Stimulated activated naive CD4-positive, alpha-beta T cell (primary cell): ENCODE results near the gene NQO2.
"Not testable (repeated sequence)": the region's sequence is repeated elsewhere in the genome, so short reads cannot be mapped to it uniquely, and the experiment has no call there.

Experiments
- DNase-seq, 6 experiments: peaks; one replicate each; lab custom pipeline; 2025; lab: John Stamatoyannopoulos, UW

NQO2 gene

DNA sequence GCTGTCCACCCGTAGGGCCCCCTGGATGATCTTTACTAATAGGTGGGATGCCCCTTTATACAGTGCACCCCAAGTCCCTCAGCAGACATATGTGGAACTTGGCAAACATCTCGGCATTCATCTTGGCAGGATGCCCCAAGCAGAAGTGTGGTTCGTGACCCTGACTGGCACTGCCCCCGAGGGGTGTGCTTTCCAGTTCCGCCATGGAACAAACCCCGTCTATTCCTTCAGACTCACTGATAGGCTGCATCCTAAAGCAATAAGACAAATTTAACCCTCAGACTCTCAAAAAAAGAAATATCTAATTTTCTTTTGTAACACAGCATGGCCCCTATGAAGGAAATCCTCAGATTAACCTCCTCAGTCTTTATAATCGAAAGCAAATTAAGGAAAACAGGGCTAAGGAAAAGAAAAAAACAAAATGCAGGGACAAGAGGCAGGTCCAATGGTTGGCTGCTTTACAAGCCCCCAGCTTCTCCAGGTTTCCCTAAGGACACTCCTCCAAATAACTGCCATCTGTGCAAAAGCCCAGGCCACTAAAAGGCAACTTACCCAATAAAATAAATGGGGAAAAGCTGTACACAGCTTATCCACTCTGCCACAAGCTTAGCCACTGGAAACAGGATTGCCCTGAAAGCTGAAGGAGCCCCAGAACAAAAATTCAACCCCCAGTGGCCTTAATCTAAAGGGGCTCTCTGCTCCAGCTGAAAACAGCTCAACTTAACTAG lies 38.1 kb downstream of the NQO2 start:
- no peak for DNase-seq

DNA sequence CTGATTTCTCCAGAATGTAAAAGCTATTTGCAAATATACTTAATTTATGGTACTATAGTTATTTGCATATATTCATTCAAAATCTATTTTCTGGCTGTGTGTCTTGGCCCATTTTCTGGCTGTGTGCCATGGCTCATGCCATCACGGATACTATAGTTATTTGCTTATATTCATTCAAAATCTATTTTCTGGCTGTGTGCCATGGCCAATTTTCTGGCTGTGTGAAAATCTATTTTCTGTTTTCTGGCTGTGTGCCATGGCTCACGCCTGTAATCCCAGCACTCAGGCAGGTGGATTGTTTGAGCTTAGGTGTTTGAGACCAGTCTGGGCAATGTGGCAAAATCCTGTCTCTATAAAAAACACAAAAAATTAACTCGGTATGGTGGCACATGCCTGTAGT lies 39.7 kb downstream of the NQO2 start:
- no peak for DNase-seq

DNA sequence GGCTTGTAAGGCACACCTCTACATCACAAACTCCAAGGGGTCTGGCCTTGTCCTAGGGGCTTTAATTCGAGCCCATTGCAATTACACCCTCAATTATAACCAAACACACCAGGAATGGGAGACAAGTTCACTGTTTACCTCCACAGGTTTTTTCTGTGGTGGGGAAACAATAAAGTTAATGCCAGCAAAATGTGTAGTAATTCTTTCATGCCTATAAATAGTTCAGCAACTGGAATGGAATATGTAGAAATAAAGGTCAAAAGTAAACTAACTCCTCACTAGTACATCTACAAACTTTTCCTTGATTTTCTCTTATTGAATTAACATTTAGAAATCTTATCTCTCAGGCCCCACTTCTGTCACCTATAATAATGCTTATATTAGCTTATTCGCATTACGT lies 41.5 kb downstream of the NQO2 start:
- DNase-seq = no peak

DNA sequence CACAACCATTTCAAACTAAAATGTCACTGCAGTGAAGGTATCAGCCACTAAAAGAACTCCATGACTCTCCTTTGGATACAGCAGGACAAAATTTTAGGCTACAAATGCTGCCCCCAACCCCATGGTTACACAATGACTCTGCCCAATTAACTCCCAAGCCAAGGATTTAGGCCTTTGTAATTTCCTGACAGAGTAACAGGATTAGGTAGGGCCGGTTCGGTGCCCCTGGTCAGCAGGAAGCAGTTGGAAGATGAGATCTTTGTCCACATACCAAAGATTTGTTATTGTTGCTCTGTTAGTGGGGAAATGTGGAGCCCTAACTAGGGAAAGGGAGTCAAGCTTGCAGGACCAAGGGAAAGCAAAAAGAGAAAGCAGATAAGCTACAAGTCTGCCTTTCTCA lies 41.9 kb downstream of the NQO2 start:
- no peak for DNase-seq

DNA sequence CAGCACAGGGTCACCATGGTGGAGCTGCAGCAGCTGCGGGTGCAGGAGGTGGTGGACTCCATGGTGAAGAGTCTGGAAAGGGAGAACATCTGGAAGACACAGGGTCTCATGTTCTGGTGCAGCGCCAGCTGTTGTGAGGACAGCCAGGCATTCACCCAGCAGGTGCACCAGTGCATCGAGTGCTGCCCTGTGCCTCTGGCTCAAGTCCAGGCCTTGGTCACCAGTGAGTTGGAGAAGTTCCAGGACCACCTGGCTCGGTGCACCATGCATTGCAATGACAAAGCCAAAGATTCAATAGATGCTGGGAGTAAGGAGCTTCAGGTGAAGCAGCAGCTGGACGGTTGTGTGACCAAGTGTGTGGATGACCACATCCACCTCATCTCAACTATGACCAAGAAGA lies 45.7 kb downstream of the NQO2 start:
- no peak for DNase-seq

DNA sequence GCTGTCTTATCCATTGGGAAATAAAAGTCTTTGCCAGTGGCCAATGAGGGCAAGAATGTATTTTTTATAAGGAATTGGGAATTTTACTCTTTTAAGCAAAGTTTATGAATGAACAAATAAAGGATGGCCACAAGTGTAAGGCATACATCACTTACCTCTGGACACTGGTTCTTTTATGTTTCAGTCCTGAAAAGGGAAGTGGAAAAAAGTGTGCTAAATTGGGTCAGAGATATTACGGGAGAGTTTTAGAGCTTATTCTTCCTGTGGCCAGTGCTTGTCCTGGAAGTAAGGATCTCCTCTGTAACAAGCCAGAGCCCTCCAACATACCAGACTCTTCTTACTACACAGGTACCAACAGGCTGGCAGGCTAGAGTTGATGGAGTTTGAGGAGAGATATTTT lies 46.1 kb downstream of the NQO2 start:
- DNase-seq = no peak

DNA sequence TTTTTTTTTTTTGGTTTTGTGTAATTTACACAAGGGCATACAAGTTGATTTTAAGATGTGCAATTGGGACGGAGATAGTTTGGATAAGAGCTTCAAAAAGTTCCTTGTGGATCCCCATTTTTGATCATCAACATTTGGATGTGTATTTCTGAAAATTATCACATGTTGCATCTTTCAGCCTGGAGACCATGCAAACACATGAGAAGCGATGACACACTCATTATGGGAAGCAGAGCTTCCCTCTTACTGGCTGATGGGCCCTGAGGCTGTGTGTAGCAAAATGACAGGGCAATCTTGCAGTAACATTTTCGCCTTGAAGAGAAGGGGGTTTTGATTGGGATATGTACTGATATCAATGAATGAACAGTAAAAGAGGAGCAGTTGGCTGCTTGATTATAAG lies 46.6 kb downstream of the NQO2 start:
- DNase-seq = no peak

DNA sequence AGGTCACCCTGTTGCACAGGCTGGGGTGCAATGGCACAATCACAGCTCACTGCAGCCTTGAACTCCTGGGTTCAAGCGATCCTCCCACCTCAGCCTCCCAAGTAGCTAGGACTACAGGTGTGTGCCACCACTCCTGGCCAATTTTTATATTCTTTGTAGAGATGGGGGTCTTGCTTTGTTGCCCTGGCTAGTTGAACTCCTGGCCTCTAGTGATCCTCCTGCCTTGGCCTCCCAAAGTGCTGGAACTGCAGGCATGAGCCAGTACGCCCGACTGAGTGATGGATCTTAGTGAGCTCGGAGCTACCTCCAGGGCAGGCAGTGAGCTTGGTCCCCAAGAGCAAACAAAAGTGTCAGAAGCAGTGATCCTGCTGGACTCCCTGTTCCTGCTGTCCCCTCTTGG lies 48.3 kb downstream of the NQO2 start:
- DNase-seq = not testable (repeated sequence)

DNA sequence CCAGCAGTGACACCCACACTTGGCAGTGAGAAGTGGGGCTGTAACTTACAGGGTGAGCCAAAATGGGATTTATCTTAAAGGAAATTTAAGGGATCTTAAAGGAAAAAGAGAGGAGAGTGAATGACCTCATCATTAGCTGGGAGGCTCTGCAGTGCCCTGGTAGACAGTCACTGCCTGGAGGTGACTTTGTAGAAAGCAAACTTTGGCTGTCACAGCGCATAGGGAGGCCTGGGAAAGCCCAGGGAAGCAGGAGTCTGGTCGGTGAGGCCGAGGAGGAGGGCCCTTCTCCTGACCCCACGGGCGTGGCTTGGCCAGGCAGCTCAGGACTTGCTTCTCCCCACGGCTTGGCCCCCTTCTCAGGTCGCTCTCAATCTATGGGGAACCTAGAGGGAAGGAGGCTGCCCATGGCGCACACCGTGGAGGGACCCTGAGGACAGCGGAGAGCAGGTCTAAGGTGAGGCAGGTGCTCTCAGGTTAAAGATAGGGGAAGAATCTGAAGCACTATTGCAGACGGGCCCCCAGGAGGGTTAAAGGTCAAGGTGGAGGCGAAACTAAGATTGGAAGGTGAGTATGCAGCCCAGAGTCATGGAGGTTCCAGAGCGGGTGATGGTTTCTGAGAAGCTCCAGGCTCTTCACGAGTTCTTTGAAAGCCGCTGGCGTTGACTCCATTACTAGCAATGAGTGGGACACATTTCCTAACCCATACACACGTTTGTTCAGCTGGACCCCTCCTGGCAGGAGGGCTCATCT lies 53.0 kb downstream of the NQO2 start:
- DNase-seq = no peak

DNA sequence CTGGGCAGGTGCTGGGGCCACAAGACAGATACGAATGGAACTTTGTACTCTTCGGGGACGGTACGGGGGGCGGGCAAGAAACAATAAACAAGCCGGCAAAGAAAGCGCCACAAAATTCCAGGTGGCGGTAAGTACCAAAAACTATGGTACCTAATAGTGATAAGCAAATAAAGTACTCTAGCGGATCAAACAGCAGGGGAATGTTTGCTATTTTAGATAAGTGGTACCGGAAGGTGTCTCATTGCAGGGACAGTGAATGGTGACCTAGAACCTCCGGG lies 53.5 kb downstream of the NQO2 start:
- DNase-seq = no peak

DNA sequence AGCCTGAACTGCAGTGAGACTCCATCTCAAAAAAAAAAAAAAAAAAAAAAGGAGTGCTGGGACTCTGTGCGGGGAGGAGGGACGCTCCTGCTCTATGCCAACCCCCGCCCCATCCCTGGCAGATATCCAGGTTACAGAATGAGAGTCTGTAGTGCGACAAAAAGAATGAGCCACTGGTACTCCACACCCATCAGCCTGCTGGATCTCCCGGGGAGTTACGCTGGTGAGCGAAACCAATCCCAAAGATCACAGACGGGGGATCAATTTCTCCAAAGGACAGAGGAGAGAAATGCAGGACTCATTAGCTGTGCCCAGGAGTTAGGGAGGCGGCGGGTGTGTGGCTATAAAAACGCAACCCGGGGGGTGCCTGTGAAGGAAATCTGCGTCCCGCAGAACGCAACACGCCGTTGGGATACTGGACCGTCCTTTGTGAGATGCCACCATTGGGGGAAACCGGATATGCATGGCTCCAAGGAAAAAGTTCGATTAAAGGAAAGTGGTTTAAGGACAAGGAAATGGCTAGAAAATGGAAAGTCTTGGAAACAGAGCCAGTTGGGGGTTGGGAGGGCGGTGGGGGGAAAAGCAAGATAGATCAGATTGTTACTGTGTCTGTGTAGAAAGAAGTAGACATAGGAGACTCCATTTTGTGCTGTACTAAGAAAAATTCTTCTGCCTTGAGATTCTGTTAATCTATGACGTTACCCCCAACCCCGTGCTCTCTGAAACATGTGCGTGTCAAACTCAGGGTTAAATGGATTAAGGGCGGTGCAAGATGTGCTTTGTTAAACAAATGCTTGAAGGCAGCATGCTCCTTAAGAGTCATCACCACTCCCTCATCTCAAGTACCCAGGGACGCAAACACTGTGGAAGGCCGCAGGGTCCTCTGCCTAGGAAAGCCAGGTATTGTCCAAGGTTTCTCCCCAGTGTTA lies 54.8 kb downstream of the NQO2 start:
- DNase-seq = not testable (repeated sequence)

DNA sequence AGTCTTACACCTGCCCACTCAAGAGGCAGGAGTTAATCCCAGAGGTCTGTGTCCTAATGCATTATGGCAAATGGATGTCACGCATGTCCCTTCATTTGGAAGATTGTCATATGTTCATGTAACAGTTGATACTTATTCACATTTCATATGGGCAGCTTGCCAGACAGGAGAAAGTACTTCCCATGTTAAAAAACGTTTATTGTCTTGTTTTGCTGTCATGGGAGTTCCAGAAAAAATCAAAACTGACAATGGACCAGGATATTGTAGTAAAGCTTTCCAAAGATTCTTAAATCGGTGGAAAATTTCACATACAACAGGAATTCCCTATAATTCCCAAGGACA lies 55.4 kb downstream of the NQO2 start:
- DNase-seq = not testable (repeated sequence)

DNA sequence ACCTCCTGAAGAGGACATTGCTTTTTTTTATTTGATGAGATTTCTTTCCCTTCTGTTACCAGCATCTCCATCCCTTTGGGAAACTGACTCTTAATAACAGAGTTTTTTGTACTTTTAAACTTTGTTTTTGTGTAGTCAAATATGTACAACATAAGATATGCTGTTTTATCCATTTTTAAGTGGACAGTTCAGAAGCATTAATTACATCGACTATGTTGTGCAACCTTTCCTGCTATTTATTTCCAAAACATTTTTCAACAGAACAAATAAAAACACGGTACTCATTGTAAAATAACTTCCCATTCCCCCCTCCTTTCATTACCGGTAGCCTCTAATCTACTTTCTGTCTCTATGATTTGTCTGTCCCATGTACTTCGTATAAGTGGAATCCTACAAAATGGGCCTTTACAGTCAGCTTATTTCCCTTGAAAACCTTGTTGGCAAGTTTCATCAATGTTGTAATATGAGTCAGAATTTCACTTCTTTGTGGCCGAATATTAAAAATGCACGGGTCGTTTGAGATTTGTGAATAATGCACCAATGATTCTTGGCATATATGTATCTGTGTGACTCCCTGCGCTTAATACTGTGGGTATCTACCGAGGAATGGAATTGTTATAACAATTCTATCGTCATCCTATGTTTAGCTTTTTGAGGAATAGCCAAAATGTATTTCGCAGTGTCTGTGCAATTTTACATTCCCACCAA lies 57.5 kb downstream of the NQO2 start:
- DNase-seq = no peak

DNA sequence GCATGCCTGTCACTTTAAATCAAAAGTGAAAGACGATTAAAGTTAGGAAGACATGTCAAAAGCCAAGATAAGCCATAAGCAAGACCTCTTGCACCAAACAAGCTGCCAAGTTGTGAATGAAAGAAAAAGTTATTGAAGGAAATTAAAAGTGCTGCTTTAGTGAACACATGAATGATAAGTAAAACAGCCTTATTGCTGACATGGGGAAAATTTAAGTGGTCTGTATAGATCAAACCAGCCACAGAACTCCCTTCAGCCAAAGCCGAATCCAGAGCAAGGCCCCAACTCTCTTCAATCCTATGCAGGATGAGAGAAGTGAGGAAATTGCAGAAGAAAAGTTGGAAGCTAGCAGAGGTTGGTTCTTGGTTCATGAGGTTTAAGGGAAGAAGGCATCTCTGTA lies 59.3 kb downstream of the NQO2 start:
- no peak for DNase-seq

DNA sequence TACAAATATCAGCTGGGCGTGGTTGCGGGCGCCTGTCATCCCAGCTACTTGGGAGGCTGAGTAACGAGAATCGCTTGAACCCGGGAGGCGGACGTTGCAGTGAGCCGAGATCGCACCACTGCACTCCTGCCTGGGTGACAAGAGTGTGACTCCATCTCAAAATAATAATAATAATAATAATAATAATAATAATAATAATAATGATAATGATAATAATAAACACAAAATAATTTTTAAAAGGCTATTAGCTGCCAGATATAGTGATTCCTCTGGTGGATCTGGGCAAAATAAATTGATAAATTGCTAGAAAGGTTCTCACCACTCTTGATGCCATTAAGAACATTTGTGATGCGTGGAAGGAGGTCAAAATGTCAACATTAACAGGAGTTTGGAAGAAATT lies 60.4 kb downstream of the NQO2 start:
- not testable (repeated sequence) for DNase-seq

DNA sequence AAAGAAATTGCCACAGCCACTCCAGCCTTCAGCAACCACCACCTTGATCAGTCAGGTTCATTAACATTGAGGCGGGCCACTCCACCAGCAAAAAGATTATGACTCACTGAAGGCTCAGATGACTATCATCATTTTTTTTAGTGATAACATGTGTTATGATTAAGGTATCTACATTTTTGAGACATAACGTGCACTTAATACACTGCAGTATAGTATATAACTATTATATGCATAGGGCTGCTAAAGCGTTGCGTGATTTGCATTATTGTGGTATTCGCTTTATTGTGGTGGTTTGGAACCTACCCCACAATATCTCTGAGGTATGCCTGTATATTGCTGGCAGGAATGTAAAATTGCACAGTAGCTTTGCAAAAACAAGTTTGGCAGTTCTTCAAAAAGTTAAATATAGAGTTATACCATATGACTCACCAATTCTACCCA lies 61.8 kb downstream of the NQO2 start:
- no peak for DNase-seq

DNA sequence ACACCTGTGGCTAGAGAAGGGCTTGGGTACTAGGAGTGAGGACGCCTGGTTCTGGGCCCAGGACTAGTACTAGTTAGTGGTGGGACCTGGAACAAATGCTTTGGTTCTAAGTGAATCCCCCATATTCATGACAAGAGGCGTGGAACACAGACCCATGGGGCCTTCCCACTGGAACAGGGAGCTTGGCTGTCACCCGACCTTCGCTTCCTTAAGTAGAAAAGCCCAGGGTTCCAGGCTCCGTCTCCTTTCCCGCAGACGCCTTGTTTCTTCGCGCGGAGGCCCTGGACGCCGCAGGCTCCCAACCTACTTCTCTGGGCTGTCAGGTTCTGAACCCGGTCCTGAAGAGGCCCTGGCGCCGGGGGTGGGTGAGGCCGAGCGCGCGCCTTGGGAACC lies 63.6 kb downstream of the NQO2 start:
- DNase-seq = not testable (repeated sequence)

DNA sequence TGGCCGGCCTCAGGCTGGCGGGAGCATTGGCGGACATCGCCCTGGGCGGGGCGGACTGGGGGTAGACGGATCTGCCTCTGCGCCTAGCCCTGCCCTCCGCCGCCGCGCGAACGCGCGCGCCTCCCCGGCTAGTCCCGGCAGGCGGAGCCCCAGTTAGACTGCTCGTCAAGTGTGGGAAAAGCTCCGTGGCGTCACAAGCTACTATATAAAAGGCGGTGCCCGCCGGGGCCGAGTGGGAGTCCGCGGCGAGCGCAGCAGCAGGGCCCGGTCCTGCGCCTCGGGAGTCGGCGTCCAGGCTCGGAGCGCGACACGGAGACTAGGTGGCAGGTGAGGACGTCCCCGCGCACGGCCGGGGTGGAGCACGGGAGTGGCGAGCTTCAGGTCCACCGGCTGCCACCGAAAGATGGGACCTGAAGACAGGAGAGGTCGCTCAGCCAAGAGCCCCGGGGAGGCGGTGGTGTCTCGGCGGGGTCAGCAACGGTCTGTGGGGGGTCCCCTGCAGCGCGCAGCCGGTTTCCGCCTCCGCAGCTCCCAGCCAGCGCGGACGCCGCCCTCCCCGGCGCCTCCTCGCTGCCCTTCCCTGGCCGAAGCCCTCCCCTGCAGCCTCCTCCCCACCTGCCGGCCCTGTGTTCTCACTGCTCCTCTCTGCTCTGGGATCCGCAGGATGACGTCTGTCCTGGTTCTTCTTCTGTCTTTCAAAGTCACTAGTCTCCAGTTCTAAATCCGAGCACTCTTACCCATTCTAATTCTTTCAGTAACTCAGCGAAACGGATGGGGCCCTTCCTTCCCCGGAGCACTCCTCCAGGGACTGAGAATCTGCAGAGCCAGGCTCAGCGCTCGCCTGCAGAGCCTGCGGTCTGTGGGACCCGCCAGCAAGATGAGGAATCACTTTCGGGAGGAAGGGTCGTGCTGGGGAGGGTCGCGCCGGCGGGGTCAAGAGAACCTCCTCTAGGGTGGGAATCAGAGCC lies 64.3 kb downstream of the NQO2 start:
- peak; percentile 78 to 88 (median 82) for DNase-seq

DNA sequence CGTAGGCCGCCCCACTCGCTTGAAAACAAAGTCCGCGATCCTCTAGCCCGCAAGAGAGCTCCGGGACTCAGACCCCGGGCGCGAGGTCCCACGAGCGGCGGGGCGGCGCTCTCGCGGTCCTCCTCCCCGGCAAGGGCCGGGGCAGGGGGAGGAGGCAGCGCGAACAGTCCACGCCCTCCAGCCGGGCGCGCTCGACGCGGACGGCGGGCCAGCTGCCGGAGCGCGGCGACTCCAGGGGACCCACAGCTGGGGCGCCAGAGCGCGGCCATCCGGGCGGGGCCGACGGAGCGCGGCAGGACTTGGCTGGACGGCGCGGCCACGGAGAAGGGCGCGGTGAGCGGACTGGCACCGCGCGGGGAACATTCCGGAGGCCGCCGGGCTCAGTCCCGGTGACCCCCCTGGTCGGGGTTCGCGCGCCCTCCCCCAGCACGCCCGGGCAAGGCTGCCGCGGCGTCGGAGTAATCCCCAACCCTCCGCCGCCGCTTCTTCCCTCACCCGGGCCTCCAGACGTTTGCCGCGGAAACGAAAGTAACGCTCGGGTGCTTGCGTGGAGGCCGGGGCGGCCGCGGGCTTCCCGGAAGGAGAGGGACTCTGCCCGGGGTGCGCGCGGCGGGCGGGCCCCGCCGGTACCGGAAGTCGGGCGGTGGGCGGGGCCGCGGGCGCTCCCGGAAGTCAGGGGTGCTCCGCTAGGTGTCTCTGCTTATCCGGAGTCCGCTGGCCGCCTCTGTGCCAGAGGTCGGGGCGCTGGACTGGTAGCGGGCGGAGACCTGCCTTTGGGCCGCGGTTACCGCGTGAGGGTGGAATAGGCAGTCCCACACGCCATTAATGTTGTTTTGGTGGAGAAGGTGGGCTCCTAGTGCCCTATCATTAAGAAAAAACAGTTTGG lies 68.9 kb downstream of the NQO2 start, which contains the start of gene RIPK1:
Gene RIPK1 (plus strand): TSS at position 166 of the 886 bp plus-strand sequence. CDS start 8,330 bp downstream, outside the sequence.
- DNase-seq = peak; percentile 85 to 95 (median 90)
